Left ventricle myocardium superior (tissue), 1 donor: ENCODE results near the gene MYF5. TPM values are rescaled to one million over a fixed set of nuclear protein-coding genes. Genes with fewer than 3 reads are reported as not detected.
"Not testable (repeated sequence)": the region's sequence is repeated elsewhere in the genome, so short reads cannot be mapped to it uniquely, and the experiment has no call there.

Experiments used
- ATAC-seq: fragments of 200-7000 bp; cut with Tn5 transposase; one replicate; pipeline ENCODE4 v1.9.1; 2020; ENCODE audit warnings: mild to moderate bottlenecking, moderate library complexity
- DNase-seq: peaks from one replicate; pipeline ENCODE4 v3.0.0-alpha.2; 2020
- intact Hi-C: fragments of 100-400 bp; cut with micrococcal nuclease; formaldehyde crosslinking; loops from one replicate; pipeline ENCODE4 v1.11.0; 2022
- long read RNA-seq: library from polyadenylated mRNA; unstranded; transcript quantifications from one replicate; pipeline ENCODE4 v2.0.0, GENCODE V29; 2021
- total RNA-seq: library from RNA; stranded (reverse); fragmentation: NEBNext Ultra II Directional; extraction: Animal tissue kit (Norgen Biotek cat#: 25700); gene quantifications from one replicate; pipeline ENCODE4 v1.2.1, GENCODE V29; 2021
- donor health status: DM: no; HTN: yes; CAD: no; lungs with severe emphysema.

Gene MYF5
- not detected for total RNA-seq
- long read RNA-seq: 0 reads

DNA sequence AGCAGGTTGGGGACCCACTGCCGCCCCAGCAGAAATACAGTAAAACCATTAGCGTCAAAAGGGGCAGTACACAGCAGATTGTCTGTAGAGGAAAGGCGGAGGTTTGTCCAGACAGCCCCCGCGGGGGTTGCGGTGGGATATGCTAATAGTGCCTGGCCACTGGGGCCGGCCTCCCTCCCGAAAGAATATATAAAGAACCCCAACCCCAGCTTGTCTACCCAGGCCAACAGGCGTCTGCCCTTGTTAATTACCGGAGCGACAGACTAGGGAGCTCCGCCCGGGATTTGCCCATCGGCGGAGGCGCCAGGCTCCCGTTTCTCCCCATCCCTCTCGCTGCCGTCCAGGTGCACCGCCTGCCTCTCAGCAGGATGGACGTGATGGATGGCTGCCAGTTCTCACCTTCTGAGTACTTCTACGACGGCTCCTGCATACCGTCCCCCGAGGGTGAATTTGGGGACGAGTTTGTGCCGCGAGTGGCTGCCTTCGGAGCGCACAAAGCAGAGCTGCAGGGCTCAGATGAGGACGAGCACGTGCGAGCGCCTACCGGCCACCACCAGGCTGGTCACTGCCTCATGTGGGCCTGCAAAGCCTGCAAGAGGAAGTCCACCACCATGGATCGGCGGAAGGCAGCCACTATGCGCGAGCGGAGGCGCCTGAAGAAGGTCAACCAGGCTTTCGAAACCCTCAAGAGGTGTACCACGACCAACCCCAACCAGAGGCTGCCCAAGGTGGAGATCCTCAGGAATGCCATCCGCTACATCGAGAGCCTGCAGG is at the start of gene MYF5:
Gene MYF5, plus strand, starts transcription at position 217 of the 774 bp plus-strand sequence. Its CDS starts 152 bp downstream, at position 369.
- DNase-seq (no peak), ATAC-seq (no peak)
- intact Hi-C loops: no loop called here

DNA sequence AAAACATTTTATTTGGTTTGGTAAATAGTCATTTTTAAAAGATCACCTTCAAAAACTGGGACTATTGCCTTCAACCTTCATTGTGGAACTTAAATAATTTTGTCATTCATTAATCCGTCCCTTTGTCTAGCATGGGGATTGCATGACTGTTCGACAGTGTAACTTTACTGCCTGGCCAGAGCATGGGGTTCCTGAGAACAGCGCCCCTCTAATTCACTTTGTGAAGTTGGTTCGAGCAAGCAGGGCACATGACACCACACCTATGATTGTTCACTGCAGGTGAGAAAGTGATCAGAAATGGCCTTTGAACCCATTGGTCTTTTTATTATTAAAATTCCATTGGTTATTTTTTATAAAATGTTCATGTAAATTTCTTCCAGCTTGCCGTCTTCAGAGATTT is 46.5 kb upstream of the MYF5 start:
- intact Hi-C loops: no loop called here
- DNase-seq (no peak), ATAC-seq (no peak)

DNA sequence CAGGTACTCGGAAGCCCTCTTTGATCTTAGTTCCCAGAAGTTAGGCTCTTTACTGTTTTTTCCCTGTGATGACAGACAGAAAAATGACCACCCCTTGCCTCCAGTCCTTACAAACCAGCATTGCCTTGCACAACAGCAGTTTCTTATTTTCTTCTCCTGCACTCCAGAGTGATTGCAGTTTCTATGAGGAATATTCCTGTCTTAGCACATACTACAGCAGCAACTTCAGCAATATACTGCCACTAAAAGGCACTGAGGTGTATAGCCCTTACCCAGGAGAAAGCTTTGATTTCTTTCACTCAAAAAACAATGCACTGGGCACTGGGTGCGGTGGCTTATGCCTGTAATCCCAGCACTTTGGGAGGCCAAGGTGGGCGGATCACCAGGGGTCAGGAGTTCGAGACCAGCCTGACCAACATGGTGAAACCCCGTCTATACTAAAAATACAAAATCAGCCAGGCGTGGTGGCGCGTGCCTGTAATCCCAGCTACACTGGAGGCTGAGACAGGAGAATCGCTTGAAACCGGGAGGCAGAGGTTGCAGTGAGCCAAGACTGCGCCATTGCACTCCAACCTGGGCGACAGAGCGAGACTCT is 40.6 kb upstream of the MYF5 start:
- DNase-seq: peak; percentile 5
- intact Hi-C loops, ATAC-seq: not testable (repeated sequence)

DNA sequence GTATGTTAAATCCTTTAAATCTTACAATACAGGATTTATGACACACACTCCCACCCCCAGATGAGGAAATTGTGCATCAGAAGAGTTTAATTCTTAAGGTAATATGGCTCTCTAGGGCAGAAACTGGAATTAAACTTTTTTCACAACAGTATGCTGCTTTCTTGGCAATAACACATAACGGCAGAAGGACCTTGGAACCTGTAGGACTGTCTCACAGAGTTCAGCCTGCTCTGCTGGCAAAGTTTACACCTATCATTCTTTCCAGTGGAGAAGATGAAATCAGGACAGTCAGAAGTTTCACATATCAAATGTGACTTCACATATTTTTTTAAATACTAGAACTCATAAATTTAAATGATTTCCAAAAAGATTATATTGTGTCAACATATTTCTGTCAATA is 39.9 kb upstream of the MYF5 start:
- intact Hi-C loops: no loop called here
- no peak for DNase-seq
- no peak for ATAC-seq

DNA sequence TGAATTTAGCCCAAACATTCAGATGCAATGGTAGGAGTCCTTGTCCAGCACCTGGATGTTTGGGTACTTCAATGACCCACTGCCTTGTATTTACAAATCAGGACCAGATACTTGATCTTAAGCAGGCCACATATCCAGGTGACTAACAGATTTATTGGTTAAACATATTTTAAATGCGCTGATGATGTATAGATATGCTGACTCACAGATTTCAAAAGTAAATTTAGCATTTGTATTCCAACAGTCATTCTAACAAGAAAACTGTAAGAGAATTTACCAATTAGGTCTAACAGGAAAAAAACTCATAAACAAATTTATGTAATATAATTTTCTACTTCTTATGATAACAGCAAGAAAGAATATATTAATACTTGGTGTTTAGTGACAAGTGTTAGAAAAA is 38.7 kb upstream of the MYF5 start:
- intact Hi-C loops: no loop called here
- no peak for ATAC-seq
- DNase-seq: no peak

DNA sequence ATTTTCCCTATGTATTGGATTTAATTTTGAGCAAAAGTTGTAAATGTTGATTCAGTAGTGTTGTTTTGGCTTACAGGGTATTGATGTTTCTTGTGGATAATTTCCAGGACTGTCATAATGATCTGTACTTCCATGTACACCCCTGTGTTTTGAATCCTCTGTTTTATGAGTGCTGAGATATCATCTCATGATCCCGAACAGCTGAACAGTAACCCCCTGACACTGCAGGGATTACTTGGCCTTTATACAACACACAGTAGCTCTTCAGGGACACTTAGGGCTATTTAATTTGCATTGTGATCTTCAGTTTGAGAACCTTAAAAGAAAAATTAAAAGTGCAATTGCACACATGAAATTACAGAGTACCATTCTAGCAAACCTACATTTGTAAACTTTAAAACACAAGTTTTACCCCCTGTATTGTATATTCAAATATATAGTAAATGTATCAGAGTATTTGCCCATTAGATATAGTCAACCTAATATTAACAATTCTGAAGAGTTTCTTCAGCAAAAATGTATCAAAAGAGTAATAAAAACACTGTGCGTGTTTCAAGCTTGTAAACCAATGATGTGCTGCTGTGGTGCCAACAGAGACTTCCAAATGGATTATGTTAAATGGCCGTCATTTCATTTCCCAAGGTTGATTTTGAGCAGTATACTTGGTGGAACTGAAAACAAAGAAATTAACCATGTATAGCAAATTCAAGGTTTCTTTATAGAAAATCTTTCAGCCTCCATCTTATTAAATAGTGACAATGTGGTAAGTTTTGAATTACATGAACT is 37.2 kb upstream of the MYF5 start:
- no peak for DNase-seq
- ATAC-seq: no peak
- intact Hi-C loops: no loop called here

DNA sequence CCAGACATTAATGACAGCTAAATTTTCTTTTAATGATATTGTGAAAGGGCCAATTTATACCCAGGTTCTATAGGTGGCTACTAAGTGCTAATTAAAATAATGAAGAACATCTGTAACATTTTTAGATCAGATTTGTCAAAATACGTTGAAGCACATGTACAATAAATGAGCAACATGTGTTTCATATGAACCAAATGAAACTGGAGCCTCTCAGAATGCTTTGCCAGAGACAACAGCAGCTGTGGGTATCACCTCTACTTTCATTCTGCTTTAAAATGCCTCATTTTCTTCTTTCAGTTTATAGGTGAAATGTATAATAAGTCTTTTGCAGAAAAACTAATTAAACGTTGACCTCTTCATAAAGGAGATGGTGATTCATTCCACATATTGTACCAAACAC is 35.4 kb upstream of the MYF5 start:
- DNase-seq (no peak), ATAC-seq (no peak)
- intact Hi-C loops: no loop called here

DNA sequence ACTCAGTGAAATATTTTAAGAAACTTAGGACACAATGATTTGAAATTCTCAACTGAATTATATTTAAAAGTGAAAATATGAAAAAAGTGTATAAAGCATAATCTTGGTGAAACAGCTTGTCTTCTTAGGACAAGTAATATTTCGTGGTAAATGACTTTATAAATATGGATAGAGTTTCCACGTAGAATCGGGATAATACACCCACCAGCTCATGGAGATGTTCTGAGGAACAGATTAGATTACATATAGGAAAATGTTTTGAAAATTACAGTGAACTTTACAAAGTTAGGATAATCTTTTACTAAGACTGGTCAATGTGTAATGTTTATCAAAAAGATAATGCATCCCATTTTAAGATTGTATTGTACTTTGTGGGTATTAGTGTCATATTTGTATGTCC is 34.9 kb upstream of the MYF5 start:
- no peak for DNase-seq
- intact Hi-C loops: no loop called here
- ATAC-seq: no peak

DNA sequence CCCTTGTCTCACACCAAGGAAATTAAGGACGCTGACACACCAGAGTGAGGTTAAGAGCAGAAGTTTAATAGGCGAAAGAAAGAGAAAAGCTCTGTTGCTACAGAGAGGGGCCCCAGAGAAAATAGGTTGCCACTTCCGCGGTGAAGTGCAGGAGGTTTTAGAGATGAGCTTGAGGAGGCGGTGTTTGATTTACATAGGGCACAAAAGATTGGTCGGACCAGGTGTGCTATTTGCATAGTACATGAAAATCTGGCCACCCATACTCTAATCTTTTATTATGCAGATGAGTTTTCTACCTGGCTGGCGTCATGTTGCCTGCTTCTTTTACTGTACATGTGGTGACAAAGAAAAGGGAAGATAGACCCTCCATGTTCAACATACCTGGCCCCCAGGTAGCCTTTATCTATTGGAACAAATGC is 32.6 kb upstream of the MYF5 start:
- no peak for DNase-seq
- no peak for ATAC-seq
- intact Hi-C loops: no loop called here

DNA sequence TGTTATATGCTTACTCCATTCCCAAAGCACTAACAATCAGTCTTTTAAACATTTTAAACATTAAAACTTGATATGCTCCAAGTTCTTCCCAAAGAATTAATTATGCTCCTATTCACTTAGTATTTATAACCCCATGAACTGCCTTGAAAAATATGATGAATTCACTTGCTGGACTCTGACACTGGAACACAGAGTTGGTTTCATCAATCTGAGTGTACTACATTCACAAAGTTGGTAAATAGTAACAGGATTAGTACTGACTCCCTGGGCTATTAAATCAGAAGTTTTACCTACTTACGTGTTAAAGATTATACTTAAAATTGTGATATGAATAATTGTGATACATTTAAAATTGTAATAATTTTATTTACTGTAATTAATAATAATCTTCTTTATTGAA is 26.6 kb upstream of the MYF5 start:
- no peak for ATAC-seq
- intact Hi-C loops: no loop called here
- no peak for DNase-seq

DNA sequence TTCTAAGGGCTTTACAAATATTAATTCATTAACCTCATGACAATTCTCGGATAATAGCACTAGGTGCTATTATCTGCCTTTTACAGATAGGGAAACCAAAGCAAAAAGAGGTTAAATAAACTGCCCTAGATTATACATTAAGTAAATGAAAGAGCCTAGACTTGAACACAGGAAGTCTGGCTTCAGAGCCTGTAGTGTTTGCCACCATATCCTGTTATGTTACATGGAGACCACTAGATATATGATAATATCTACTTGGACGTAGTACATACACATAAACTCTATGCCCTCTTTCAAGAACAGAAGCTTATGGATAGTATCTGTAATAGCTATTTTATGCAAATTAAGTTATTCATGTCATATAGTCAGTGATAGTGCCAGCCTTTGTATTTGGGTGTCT is 26.2 kb upstream of the MYF5 start:
- no peak for ATAC-seq
- DNase-seq: no peak
- intact Hi-C loops: no loop called here

DNA sequence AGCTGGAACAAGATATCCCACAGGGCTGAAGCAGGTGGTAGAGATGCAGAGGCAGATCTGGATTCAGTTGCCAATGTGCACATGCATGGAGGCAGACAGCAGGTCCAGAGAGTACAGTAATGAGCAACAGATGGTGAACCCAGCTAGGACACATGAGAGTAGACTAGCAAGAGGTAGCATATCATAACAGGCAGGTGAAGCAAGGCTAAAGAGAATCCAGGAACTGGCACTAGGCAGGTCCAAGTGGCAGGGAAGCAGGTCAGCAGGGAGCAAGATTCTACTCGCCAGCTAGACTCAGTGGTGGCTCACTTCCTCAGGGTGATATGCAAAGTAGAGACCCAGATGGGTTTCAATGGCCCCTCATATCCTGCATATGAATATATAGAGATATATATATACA is 24.6 kb upstream of the MYF5 start:
- DNase-seq (no peak), ATAC-seq (no peak)
- intact Hi-C loops: no loop called here

DNA sequence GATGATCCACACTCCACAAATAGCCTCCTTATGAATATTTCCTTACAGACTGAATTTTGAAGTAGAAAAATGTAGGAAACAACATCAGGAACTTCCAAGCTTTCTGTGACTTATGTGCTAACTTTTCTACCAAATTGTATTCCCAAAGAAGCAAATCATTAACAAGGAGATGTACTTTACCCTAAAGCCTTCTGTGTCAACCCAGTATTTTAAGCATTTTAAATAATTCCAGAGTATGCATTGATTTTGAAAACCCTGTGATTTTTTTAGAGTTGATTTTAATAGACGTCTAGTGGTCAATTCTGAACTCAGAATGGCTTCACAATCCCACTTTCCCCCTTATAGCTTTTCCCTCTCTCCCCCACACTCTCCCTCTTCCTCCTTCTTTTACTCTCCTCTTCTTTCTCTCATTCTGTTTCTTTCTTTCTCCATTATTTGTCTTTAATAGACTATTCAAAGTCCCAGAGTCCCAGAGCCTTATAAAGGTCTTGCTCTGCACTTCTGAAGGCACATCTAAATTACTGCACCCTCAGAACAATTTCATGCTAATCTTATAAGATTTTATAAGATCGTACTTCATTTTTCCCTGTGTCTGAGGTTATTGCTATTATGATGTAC is 19.3 kb upstream of the MYF5 start:
- ATAC-seq (no peak), DNase-seq (no peak)
- intact Hi-C loops: no loop called here

DNA sequence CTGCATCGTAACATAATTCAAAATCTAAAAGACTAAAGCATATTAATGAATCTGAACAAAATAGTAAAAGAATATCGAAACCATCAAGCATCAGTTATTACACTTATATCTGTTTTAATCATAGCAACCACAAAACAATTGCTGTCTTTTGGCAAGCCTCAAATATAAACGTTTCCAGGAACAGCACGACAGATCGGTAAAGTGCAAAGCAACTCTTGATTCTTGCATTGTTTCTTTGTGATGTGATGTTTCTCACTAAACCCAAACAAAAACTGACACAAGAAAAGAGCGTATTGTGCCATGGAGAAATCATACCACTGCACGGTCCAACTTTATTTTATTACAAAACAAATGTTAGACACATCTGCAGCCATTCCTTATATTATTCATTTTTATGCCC is 18.5 kb upstream of the MYF5 start:
- ATAC-seq (no peak), DNase-seq (no peak)
- intact Hi-C loops: no loop called here

DNA sequence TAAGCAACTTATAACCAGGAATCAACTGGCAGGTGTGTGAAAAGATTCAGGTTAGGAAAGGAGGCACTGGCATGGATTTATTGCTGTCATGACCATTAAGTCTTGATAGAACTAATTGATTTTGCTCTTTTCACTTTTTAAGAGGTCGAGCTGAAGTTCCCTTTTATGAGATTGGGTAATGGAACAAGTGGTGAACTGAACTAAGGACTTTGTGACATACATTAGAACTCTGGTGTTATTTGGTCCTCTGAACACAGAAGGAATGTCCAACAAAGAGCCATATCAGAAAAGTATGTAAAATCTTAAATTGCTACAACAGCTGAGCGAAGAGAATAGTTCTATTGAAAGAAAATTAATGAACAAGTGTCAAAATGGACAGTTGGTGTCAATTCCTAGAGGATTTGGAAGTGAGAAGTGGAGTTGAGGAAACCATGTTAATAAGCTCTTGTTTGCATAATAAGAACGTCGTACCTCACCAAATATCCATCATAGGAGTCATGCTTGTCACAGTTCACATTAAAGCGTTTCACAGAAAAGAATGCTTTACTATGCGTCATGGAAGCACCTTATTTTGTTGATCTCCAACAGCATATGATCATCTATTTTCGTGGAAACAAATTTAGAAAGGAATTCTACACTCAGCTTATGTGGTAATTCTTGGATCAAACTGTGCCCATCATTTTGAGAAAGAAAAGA is 17.7 kb upstream of the MYF5 start:
- intact Hi-C loops: no loop called here
- ATAC-seq (no peak), DNase-seq (no peak)

DNA sequence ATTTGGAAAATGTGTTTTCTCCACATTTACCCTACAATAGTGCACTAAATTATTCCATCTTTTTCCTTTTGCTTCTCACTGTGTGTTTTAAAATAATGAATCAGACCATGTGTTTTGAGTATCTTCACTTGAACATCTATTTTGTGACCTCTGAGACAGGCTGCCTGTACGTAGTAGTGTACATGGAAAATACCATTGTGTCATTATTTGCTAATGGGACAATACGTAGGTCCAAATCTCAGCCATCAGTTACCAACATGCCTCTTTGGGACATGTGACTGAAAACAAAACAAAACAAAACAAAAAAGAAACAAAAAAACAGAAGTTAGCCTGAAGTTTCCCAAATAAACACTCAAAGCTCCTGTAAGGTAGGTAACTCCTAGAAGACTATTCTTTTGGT is 16.4 kb upstream of the MYF5 start:
- ATAC-seq (no peak), DNase-seq (no peak)
- intact Hi-C loops: no loop called here

DNA sequence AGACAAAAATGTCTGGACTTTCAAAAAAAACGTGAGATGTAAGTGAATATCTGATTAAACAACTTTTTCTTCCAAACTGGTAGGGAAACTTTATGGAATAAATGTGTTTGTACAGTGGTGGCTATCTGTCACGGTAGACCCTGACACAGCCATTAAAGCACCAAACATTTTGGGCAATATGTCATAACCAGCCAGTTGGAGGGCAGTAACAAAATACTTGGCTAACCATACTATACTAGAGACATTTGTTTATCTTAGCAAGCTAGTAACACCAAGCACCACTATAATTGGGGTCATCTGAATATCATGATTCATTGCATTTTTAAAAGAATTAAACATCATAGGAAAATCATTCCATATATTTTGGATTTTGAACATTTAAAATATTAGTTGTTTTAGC is 15.3 kb upstream of the MYF5 start:
- ATAC-seq (no peak), DNase-seq (no peak)
- intact Hi-C loops: no loop called here

DNA sequence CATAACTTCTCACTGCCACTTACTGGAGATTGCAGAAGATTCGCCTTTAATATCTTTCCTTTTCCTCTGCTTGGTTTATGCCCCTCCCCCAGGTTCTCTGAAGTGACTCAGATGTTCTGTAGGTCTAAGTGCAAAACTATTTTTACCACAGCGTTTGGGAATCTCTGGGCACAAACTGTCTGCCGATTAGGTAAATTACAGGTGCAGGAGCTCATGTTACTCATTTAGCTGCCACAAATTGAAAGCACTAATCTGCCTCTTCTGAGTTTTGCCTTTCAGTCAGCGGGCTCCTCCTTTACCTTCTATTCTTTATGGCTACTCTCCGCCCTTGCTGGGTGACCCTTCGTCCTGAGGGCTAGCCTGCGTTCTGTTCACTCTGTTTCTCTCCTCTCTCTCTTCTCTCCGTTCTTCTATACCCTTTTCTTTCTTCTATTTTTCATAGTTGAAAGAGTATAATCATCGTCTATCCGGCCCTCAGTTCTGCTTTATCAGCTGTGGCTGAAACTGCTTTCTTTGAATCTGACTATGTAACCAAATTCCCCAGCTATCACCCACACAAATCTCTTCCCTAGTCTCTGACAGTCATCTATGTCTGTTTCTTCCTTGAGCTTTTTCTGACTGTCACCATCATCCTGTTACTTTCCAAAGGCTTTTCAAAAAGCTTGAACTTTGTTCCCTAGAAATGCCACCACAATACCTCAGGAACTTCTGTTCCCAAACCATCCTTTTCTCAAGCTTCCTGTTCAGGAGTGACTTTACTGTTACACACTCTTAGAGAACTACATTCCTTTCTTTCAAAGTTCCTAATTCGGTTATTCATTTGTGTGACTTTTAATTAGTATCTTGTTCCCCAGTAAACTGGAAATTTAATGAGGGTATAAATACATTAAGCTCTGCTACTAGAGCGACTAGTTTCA is 13.6 kb upstream of the MYF5 start:
- intact Hi-C loops: no loop called here
- ATAC-seq: peak; percentile 93
- no peak for DNase-seq
